Hematopoietic multipotent progenitor cell treated with erythropoietin and hydrocortisone succinate and interleukin-3 and kit ligand, for 17 days (in vitro differentiated cells): Measurements from ENCODE around the gene CKS2.

ENCODE experiments used
- DNase-seq: peaks from one replicate; pipeline ENCODE4 v3.0.0-alpha.2; 2015; ENCODE audit warnings: low spot score

CKS2 gene

GRCh38 chr9:89350988-89351557 lies 40.1 kb downstream of the CKS2 start:
- DNase-seq: no peak

- DNase-seq: no peak
Measured at GRCh38 chr9:89351584-89352300, 40.7 kb downstream of the CKS2 start.

DNA sequence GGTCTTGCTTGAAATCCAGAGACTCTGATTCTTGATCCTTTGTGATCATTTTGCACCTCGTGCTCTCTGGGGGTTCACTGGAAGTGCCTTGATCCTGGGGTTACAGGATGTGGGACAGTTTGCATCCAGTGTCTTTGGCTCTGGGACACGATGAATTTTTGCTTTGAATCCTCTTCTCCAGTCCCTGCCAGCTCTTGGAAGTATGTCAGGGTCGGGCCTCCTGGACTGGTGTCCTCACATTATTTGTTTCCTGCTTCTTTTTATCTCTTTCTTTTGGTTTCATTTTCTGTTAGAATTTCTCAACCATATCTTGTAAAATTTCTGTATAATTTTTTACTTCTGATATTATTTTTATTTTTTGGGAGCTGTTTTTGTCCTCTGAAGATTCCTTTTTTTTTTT lies 41.5 kb downstream of the CKS2 start:
- DNase-seq: no peak

DNA sequence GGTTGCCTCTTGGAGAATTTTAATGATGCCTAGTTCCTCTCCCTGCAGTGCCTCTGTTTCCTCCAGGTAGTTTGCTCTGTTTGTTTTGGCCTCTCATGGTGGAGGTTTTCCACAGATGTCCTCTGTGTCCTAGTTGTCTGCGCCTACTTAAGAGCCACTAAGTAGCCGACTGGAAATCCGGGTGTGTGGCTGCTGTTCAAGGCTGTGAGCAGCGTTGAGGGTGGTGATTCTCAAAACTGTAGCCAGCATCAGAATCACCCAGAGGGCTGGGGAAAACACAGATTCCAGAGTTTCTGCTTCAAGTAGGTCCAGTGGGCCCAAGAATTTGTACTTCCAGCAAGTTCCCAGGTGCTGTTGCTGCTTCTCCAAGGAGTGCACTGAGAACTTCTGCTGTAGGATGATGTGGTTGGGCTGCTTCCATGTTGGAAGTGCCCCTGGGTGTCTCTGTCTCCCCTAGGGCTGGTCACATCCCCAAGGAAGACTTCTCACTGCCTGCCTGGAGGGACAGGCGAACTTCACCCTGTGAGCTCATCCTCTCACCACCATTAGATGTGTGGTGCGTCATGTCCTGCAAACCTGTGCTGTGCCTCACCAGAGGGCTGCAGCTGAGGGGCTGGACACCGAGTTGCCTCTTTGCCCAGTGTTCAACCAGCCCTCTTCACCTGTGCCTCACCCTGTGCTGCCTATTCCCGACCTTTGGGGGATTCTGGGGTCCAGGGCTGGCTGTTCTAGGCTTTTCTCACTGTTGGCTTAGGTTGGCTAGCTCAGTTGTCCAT lies 42.1 kb downstream of the CKS2 start:
- DNase-seq: no peak

DNA sequence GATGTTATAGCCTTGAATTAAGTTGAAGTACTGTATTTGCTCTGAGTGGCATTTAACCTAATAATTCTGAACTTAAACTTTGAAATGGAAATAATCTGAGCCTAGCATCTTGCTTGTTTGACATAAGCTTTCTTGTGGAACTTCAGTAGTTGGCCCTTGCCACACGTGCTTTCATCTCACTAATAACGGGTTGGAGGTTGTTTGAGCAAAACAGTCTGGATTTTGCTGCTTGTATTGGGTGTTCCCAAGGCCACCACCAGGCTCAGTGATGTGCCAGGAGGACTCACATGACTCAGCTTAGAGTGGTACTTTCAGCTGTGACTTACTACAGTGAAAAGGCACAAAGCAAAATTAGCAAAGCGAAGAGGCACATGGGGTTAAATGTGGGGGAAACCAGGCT lies 43.0 kb downstream of the CKS2 start:
- no peak for DNase-seq

DNA sequence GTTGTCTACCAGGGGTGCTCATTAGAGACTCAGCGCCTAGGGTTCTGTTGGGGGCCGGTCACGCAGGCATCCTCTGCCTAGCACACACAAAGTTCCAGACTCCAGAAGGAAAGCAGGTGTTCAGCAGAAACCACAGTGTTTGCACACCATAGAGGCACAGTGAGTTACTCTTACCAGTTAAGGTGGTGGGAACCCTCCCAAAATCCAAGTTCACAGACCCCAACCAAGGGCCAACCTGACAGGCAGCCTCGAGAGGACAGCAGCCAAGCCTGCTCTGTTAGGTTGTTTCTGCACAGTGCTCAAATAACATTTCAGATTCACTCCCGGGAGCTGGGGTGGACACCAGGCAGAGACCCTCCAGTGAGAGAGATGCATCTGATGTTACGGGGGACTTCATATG lies 43.5 kb downstream of the CKS2 start:
- no peak for DNase-seq

- no peak for DNase-seq
Measured at GRCh38 chr9:89356782-89357181, 45.8 kb downstream of the CKS2 start.

- no peak for DNase-seq
Measured at GRCh38 chr9:89357331-89358197, 46.6 kb downstream of the CKS2 start.

DNA sequence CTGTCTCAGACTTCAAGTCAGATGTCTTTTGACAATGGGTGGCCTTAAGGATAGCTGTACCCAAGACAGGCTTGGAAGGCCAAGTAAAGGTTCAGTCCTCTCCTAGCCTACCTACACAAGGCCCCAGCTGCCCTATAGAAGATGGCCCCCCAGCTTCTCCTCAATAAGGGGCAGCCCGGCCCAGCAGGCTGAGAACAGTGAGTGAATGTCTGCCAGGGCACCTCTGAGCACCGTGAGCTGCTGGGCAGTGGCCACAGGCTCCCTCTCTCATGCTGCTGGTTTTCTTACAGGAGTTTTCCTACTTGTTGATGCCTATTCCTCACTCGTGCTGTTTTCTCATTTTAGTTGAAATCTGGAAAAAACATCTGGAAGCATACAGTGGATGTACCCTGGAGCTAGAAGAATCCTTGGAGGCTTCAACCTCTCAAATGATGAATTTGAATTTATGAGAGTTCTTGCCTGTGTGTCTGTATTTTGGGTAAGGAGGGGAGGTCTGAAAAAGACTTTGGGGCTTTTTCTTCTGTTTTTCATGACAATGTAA lies 47.5 kb downstream of the CKS2 start:
- DNase-seq: no peak

DNA sequence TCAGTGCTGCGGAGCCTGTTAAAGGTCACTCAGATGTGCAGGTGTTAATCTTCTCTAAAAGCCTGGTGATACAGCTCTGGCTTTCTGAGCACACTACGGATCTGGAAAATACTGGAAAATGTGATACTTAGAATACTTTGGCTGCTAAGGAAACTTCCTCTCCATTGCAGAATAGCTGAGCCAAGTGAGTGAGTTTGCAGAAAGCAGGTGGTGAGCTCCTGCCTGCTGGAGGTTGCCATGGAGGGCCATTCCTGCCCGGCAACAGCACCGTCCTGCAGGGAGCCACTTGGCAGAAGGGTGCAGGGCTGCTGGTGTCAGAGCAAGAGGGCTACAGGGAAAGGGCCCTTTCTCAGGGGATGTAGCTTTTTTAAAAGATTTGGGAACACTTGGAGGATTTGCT lies 48.0 kb downstream of the CKS2 start:
- DNase-seq: no peak

DNA sequence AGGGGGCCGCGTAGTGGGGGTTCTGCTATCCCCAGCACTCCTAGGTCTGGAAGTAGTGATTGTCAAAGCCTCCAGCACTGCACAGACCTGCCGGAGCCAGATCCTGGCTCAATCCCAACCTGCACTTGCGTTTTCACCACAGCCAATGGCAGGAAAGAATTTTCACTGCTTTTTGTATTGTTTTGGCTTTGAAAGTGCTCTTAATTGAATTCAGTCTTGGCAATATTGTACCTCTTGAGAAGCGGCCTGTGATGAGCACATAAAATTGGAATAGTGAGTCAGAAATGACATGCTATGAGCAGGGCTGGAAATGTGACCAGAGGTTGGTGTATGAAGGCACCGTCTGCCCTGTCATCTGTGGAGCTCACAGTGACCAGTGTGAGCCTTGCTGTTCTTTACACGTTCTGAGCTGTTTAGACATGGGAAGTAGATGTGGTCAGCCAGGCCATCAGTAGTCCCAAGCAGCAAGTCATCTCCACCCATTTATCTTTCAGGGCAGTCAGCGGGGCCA lies 48.8 kb downstream of the CKS2 start:
- DNase-seq: no peak

- DNase-seq: no peak
Measured at GRCh38 chr9:89360465-89360864, 49.5 kb downstream of the CKS2 start.

- no peak for DNase-seq
Measured at GRCh38 chr9:89361031-89361430, 50.0 kb downstream of the CKS2 start.

- no peak for DNase-seq
Measured at GRCh38 chr9:89361816-89362646, 51.0 kb downstream of the CKS2 start.

GRCh38 chr9:89362647-89363310 lies 51.8 kb downstream of the CKS2 start:
- DNase-seq: no peak

GRCh38 chr9:89363311-89363670 lies 52.3 kb downstream of the CKS2 start:
- no peak for DNase-seq

GRCh38 chr9:89363921-89364665 lies 53.1 kb downstream of the CKS2 start:
- DNase-seq: no peak

GRCh38 chr9:89364666-89365531 lies 53.9 kb downstream of the CKS2 start:
- no peak for DNase-seq

- DNase-seq: no peak
Measured at GRCh38 chr9:89365532-89365912, 54.5 kb downstream of the CKS2 start.
